HG03039 (cell line): ENCODE results near the gene PPM1H.
"Not testable (repeated sequence)": the region's sequence is repeated elsewhere in the genome, so short reads cannot be mapped to it uniquely, and the experiment has no call there.

Experiments
- ATAC-seq: cut with Tn5 transposase; IDR thresholded peaks from one replicate; pipeline ENCODE4 v1.9.1; 2021; ENCODE audit warnings: mild to moderate bottlenecking, moderate library complexity; ENCODE audit not compliant: unreplicated experiment

PPM1H gene

GRCh38 chr12:62934799-62935674 lies at the start of gene PPM1H:
Gene PPM1H, minus strand, starts transcription at chr12:62935150. Its CDS starts 414 bp downstream, at chr12:62934736.
- peak; percentile 69 for ATAC-seq

DNA sequence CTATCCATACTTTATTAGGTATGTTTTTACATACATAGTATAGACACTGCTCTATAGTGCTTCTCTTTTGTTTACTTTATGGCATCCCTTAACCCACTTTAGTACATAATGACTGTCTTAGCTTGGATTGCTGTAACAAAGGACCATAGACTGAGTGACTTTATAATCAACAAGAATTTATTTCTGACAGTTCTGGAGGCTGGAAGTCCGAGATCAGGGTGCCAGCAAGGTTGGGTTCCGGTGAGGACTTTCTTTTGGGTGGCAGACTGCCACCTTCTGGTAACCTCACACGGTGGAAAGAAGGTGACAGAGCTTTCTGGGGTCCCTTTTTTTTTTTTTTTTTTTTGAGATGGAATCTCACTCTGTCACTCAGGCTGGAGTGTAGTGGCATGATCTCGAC lies 48.6 kb upstream of the PPM1H start:
- no peak for ATAC-seq

GRCh38 chr12:62978768-62979167 lies 43.8 kb upstream of the PPM1H start:
- no peak for ATAC-seq

- ATAC-seq: no peak
Observed at GRCh38 chr12:62977883-62978282, 42.9 kb upstream of the PPM1H start.

DNA sequence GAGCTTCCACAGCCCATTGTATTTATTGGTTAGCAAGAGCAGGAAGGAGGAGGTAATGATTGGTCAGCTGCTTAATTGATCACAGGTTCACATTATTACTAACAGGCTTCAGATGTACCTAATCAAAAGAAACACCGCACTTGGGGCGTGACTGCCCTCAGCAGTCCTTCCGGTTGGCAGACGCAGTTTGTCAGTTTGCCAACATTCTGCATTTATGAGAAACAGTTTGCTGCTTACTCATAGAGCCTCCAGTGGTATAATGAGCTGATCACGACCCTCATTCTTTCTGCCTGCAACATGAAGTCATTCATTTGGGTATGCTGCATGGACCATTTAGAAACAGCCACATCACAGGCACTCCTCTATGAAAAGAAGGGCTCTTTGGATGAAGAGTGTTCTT lies 42.5 kb upstream of the PPM1H start:
- ATAC-seq: no peak

DNA sequence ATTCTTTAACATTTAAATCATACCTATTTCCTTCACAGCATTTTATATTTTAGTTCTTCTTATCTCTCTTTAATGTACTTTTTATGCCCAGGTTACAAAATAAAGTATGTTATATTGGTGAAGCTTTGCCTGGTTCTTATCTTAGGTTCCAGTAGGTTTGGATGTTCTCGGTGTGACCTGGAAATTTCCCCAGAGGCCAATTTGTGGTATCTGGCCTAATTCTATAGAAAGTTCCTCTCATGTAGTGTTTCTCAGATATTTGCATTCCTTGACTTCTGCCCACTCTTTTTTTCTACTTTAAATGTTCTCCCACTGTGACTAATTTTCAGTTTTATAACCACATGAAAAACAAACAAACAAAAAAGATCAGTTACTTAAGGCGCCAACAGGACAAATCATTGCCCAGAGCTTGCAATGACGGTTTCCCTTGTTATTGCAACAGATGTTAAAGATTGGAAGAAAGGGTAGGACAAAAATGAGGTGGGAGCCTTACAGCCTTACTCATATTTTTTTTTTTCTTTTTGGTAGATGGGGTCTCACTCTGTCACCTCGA lies 41.2 kb upstream of the PPM1H start:
- no peak for ATAC-seq

DNA sequence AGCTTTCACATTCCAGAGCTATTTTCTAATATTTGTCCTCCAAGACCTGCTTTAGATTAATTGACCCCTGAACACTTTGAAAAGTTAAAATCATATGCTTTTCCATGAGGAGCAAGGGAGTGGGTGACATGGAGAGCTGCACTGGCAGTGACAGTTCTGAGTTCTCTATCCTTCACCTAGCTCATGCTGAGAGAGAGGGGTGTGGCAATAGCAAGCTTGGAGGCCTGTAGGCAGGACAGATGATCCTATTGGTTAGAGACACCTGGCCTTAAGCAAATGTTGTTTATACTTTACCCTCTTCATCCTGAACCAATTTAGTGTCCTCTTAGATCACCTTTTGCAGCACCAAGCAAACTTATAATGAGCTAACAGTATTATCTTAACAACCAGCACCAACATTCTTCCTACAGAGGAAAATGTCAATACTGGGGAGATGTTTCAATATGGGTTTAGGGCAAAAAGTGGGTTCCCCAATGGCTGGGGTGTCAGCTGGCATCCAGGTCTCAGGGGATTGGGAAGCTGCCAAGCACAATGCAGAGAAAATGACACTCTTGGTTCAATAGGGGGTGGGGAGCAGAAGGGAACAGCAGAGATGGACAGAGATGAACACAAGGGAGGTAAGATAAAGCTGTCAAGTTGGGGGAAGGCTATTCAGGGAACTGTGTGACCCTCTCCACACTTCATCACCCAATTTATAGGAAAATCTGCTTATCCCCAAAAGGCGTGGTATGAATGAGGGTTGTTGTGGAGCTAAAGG lies 37.0 kb upstream of the PPM1H start:
- no peak for ATAC-seq

- no peak for ATAC-seq
Observed at GRCh38 chr12:62969695-62970094, 34.7 kb upstream of the PPM1H start.

GRCh38 chr12:62967701-62968100 lies 32.8 kb upstream of the PPM1H start:
- ATAC-seq: no peak

DNA sequence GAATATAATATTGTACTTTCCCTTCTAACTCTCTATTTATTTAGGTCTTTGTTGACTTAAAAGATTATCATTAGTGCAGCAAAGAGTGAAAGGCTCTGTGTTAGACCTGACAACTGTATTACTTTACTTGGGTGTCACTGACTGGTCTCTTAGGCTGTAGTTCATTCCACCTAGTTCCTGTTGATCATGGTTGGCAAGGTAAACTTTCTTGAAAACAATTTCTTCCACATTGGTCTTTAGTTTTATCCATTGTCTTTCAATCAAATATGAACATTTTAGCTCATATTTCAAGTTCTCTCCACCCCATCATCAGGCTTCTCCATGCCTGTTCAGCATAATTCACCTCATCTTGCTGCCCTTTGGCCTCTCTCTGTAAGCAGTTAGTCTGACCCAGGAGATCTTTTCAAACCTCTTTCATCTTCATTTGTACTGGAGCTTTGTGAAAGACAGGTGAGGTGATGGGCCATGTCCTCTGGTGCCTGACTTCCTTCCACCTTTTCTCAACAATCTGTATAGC lies 32.1 kb upstream of the PPM1H start:
- ATAC-seq: no peak

DNA sequence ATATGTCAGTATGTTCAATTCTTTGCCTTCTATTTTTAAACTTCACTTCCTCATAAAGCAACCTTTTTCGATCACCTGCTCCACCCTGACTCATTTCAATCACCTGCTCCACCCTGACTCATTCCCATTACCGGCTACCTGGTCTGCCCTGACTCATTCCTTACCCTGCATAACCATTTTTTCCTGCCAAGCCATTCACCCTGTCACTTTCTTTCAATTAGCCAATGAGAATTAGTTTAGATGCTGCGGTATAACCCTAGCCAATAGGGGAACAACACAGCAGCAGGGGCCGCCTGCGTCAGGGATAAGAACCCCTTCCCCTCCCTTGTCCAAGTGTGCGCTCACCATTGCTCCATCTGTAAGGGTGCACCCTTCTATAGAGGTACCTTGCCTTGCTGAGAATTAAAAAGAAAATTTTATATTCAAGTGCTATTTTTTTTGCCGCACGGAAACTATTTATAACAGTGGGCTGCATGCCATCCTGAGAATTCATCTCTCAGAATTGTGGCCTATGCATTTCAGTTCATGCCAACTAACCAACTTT lies 31.6 kb upstream of the PPM1H start:
- ATAC-seq: not testable (repeated sequence)

DNA sequence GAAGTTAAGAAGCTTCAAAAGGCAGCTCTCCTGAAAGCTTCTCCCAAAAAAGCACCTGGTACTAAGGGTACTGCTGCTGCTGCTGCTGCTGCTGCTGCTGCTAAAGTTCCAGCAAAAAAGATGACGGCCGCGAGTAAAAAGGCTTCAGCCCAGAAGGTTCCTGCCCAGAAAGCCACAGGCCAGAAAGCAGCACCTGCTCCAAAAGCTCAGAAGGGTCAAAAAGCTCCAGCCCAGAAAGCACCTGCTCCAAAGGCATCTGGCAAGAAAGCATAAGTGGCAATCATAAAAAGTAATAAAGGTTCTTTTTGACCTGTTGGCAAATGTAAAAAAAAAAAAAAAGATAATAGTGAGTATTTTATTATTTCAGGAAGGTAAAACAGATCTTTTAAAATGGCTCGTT lies 30.8 kb upstream of the PPM1H start:
- ATAC-seq: not testable (repeated sequence)

GRCh38 chr12:62965242-62965641 lies 30.3 kb upstream of the PPM1H start:
- ATAC-seq: not testable (repeated sequence)

GRCh38 chr12:62963486-62964041 lies 28.6 kb upstream of the PPM1H start:
- ATAC-seq: no peak

- no peak for ATAC-seq
Observed at GRCh38 chr12:62960324-62960723, 25.4 kb upstream of the PPM1H start.

GRCh38 chr12:62959745-62960144 lies 24.8 kb upstream of the PPM1H start:
- no peak for ATAC-seq

GRCh38 chr12:62957233-62957953 lies 22.4 kb upstream of the PPM1H start:
- ATAC-seq: no peak

DNA sequence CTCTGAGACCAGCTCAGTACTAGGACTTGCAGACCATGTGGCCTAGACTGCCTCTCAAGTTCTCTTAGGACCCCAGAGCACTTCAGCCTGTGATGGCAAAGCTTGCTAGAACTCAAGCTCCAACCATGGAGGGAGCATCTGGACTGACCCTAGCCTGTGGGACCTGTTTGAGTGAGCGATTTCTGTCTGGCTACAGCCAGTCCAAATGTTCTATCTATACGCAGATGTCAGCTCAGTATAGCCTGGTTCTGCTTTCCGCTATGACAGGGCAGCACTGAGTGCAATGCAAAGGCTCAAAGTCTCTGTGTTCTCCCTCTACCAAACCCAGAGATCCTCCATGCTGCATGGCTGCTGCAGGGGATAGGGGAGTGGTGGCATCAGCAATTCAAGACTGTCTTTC lies 20.7 kb upstream of the PPM1H start:
- ATAC-seq: no peak

GRCh38 chr12:62950317-62950716 lies 15.4 kb upstream of the PPM1H start:
- no peak for ATAC-seq

DNA sequence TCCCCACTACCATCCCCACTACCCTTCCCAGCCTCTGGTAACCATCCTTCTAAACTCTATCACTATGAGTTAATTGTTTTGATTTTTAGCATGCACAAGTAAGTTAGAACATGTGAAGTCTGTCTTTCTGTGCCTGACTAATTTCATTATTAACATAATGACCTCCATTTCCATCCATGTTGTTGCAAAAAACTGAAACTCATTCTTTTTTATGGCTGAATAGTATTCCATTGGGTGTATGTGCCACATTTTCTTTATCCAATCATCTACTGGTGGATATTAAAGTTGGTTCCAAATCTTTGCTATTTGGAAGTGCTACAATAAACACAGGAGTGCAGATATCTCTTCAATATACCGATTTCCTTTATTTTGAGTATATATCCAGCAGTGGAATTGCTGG lies 13.2 kb upstream of the PPM1H start:
- ATAC-seq: no peak
